Measurements from ENCODE around the gene WFDC2. TPM values are rescaled to one million over a fixed set of nuclear protein-coding genes. Genes with fewer than 3 reads are reported as not detected.

Gene WFDC2
- total RNA-seq, 1 donor from 2014 or later, result 25.0 TPM

DNA sequence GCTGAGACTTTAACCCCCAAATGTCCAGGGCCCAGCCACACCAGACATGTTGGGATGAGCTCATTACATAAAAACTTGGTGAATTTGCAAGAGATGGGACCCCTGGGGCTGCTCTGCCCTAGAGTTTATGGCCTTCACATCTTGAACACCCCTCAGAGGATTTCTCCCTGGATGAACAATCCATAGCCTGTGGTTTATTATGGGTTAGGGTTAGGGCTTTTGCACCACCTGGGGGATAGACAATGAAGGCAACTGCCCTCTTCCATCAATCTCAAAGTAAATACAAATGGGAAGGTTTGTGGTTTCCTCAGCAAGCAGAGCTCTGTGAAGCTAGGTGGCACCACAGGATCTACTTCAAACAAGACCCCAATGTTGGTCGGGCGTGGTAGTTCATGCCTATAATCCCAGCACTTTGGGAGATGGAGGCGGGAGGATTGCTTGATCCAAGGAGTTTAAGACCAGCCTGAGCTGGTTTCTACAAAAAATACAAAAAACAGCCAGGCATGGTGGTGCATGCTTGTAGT, 28.5 kb downstream of the WFDC2 start:
- DNase-seq (ENCODE audit: low read depth), result no peak

DNA sequence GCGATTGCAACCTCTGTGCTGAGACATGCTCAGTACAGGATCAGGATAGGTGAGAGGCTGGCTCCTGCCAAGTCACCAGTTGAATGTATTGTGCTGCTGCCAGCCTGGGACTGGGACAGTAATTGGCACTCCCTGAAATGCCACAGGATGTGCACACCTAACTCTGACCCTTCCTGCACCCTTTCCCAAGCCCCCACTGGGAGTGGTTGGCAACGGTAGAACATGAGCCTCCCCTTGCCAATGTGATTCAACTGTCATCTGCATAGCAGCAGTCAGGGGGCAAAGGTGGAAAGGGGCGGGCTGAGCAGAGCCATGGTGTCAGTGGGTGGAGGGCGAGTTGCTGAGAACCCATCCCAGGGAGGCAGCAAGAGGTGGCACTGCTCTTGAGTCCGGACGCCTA, 30.5 kb downstream of the WFDC2 start:
- DNase-seq (ENCODE audit: low read depth), result no peak

DNA sequence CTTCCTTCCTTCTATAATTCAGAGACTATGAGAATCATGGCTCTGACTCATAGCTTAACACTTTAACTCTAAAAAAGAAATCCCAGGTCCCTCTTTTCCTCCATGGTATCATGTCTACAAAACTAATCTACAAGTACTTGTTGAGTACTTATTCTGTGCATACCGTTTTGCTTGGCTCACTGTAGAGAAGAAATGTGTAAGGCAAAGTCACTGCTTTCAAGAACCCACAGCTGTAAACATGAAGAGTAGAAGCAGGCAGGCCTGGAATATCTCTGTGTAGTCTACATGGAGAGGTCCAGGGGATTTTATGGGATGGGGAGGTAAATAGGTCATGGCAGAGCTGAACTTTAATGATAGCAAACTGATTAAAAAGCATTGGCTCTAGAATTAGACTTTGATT, 32.0 kb downstream of the WFDC2 start:
- DNase-seq (ENCODE audit: low read depth), result no peak

DNA sequence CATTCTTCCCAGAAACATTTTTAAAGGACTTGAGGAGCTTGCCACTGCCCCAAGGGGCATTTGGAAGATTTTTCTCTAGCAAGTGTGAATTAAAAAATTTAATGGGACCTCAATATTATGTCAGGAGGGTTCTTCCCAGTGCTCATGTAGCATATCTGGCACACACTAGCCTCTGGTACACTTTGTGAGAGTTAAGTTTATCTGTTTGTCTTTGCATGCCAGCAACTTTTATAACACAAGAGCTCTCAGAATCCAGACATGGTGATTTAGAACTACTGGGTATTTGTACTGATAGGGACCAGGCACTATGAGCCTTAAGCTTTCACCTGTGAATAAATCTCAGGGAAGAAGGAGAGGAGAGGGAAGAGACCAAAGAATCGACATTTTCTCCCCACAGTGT, 33.0 kb downstream of the WFDC2 start:
- no peak for DNase-seq (ENCODE audit: low read depth)

DNA sequence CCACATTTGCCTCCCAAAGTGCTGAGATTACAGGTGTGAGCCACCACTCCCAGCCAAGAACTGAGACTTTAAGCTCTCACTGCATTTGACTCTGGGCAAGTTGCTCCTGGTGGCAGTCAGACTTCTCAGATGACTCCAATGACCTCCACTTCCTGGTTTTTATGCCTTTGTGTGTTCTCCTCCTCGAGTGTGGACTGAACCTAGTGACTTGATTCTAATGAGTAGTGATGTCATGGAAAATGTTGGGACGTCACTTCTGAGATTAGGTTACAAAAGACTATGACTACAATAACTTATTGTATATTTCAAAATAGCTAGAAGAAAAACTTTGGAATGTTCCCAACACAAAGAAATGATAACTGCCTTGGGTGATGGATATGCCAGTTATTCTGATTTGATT, 33.9 kb downstream of the WFDC2 start:
- DNase-seq (ENCODE audit: low read depth), result no peak

DNA sequence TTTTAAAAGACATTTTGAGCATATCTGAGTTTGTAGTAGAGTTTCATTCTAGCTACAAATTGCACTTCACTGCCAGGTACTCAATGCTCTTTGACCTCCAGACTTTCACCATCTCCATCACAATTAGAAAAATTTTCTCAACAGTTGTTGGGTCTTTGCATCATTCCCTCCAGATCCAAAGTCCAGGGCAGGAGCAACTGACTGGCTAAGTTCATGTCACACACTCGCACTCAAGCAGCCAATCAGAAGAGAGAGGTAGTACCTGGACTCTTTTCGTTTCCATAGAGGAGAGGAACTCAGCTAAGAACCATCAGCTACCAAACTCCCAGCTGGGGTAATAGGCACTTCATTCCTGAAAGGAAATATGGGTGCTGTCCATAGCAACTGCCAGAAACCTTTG, 36.8 kb downstream of the WFDC2 start:
- no peak for DNase-seq (ENCODE audit: low read depth)

DNA sequence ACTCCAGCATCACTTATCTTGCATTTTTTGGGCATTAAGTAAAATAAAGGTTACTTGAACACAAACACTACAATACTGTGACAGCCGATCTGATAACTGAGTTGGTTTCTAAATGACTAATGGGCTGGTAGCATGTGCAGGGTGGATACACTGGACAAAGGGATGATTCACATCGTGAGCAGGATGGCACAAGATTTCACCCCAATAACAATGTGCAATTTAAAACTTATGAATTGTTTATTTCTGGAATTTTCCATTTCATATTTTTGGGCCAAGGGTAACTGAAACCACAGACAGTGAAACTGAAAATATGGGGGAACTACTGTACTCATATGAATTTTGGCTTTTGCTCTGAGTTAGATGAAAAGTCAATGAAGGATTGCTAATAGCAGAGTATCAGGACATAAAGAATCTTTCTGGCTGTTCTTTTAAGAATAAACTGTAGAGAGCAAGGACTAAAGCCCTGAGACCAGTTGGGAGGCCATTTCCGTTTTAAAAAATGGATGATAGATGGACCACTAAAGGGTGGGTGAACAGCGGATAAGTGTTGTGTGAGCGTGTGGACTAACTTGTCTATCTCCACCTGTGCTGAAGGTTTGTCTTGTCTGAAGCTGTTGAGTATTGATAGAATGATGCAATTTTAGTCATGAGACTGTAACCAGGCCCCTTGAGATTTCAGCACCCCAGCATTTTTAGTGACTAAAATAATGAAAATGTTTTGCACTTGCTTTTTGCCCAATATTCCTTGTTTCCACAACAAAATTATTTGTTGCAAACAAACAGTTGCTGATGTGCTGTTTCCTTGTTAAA, 37.7 kb downstream of the WFDC2 start:
- DNase-seq (ENCODE audit: low read depth), result no peak

DNA sequence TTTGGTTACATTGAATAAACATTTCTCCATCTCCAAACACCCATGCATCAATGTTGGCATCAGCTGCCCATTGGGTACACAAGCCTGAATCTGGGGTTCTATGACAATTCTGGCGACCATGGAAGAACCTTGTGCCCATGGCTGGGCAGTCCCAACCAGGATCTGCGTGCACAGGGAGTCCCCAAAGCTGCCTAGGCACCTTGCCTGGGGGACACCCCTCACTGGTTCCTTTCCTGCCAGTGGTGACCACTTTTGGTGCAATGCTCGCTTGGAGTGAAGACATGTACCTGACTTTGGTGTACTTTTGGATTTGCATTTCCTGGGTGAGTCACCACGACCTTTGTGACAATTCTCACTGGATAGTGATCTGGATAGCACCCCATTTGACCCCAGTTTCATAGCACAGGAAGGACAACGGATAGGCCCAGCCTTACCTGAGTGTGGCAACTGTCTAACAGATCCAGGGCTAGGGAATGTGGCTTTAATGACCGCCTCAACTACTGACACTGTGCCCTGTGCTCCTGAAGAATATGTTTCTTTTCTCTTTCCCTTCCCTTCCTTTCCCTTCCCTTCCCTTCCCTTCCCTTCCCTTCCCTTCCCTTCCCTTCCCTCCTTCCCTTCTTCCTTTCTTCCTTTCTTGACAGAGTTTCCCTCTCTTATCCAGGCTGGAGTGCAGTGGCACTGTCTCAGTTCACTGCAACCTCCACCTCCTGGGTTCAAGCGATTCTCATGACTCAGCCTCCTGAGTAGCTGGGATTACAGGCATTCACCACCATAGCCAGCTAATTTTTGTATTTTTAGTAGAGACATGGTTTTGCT, 38.7 kb downstream of the WFDC2 start:
- no peak for DNase-seq (ENCODE audit: low read depth)

DNA sequence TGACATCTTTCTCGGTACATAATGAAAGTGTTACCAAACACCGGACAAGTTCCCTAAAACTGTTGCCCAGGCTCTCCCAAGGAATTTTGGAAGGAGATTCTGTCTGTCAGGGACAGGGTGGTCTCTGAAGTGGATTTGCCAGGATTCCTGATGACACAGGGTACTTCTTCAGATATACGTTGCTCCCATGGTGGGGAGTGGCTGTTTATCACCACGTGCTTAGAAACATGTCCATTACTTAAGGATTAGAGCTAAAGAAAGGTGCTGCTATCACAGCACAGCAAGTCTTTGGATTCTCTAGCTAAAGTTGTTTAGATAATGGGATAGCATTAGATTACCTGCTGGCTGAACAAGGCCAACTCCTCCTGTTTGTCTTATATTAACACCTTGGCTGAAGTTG, 39.5 kb downstream of the WFDC2 start:
- no peak for DNase-seq (ENCODE audit: low read depth)

DNA sequence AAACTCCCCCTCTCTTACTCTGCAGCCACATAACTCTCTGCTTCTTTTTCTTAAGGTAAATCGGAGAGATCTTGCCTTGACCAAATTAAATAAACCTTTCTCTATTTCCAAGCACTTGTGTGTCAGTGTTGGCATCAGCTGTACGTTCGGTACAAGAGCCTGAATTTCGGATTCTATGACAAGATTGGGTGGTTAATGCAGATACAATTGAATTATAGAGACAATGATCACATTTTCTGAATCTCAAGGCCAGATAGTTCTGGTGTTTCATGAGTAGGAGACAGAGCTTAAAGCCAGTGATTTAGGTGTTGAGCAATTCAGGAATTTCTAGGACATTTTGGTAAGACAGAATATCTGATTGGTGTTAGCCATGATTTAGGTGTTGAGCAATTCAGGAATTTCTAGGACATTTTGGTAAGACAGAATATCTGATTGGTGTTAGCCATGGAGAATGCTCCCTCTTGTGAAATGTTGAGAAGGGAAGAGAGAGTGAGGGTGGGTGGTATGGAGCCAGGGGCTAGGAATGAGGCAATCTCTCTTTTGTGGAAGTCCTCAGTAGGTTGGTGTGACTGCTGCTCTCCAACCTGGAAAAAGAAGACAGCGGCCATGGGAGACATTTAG, 40.8 kb downstream of the WFDC2 start:
- DNase-seq (ENCODE audit: low read depth), result peak; percentile 28

DNA sequence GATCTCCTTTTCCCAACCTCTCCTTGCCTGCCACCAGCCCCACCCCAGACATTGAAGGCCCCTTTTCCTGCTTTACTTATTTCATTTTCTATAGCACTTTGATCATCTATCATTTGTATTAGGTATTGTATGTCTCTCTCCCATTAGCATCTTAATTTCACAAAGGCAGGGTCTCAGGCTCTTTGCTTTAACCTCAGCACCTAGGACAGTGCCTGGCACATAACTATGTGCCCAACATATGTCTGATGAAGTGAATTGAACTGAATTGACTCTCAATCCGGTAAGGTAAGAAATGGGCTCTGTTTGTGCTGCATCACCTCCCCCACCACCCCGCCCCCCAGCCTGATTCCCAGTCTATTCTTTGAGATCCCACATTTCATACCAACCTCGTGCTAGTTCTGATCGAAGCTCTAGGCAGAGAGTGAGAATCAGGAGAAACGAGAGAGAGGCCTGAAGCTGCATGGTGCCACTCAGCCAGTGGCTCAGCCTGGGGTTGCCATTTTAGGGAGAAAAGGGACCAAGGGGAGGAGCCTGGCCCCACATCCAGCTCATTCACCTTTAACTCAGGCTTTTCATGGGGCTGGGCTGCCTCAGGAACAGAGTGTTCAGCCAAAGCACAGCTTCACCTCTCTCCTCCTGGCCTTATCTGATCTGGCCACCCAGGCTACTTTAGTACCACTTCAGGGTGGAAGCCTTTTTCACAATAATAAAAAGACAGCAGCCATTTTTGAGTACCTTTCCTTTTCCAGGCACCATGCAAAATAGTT, 45.8 kb downstream of the WFDC2 start, which contains the start of gene SPINT3:
Gene SPINT3, minus strand, starts transcription at position 476 of the 767 bp plus-strand sequence. Its CDS starts 14 bp downstream, at position 462.
- DNase-seq (ENCODE audit: low read depth), result no peak

DNA sequence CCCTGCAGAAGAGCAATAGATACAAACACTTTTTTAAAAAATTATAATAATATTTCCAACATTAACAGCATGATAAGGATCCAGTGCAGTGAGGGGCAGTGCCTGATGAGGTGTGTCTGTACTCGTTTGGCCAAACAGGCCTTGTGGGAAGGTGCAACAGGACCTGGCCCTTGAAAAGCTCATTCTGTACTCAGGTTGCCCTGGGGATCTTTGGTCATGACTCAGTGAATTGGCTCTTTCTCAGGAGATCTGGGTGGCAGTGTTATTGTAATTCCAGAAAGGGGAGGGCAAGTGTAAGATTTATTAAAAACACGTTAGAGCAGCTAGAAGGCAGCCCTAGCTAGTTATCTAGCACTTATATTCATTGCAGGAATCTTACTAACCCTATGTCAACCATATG, 48.7 kb downstream of the WFDC2 start:
- peak; percentile 85 for DNase-seq (ENCODE audit: low read depth)

DNA sequence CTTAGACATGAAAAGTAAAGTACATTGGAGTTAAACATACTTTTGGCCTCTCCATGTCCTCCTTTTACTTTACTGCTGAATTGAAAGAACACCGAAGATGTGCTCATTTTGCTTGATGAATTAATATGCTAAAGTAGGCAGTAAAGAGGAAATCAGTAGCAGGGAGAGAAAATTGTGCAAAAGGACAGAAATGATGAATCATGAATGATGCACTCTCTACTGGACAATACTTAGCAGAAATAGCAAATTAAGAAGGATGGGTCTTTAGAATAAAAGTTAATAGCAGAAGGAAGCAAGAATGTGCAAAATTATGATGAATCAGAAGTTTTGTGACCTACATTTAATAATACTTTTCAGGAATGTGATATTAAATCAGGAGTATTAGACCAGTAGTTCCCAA, 54.3 kb downstream of the WFDC2 start:
- no peak for DNase-seq (ENCODE audit: low read depth)

DNA sequence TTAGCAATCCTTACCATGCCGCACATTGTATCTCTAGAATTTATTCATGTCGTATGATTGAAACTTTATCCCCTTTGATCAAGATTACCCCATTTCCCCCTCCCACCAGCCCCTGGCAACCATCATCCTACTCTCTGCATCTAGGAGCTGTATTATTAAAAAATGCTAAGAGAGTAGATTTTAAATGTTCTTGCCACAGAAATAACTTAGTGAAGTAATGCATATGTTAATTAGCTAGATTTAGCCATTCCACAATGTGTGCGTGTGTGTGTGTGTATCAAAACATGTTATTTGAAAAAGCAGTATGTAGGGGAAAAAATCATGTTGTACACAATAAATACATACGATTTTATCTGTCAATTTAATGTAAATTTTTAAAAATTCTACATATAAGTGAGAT, 57.7 kb downstream of the WFDC2 start:
- DNase-seq (ENCODE audit: low read depth), result no peak

Other genes with a start within 250 kb of the WFDC2 start
- not detected in 2 replicates for gene SEMG2, start 248.4 kb upstream of the WFDC2 start, total RNA-seq
- 58.2 and 256 TPM in 2 replicates for gene SLPI, start 215.2 kb upstream of the WFDC2 start, total RNA-seq
- gene RBPJL, start 162.9 kb upstream of the WFDC2 start, total RNA-seq, result not detected in 2 replicates
- gene MATN4, start 161.5 kb upstream of the WFDC2 start, total RNA-seq, result not detected in 2 replicates
- gene SDC4, start 121.3 kb upstream of the WFDC2 start, total RNA-seq, result 500 and 534 TPM in 2 replicates
- gene SYS1, start 106.6 kb upstream of the WFDC2 start, total RNA-seq, result 23.6 and 41.0 TPM in 2 replicates
- gene TP53TG5, start 91.4 kb upstream of the WFDC2 start, total RNA-seq, result not detected in 2 replicates
- gene DBNDD2, start 61.5 kb upstream of the WFDC2 start, total RNA-seq, result 7.1 and 18.4 TPM in 2 replicates
- 16.3 and 32.9 TPM in 2 replicates for gene PIGT, start 53.6 kb upstream of the WFDC2 start, total RNA-seq
- gene SPINT3, start 45.9 kb downstream of the WFDC2 start, total RNA-seq, result not detected in 2 replicates
- gene WFDC6, start 69.7 kb downstream of the WFDC2 start, total RNA-seq, result not detected in 2 replicates
- not detected in 2 replicates for gene EPPIN, start 77.6 kb downstream of the WFDC2 start, total RNA-seq
- not detected in 2 replicates for gene WFDC8, start 109.5 kb downstream of the WFDC2 start, total RNA-seq
- not detected in 2 replicates for gene WFDC10A, start 160.0 kb downstream of the WFDC2 start, total RNA-seq
- not detected in 2 replicates for gene WFDC9, start 161.5 kb downstream of the WFDC2 start, total RNA-seq
- gene WFDC11, start 200.5 kb downstream of the WFDC2 start, total RNA-seq, result not detected in 2 replicates
- gene WFDC13, start 232.3 kb downstream of the WFDC2 start, total RNA-seq, result not detected in 2 replicates
- not detected in 2 replicates for gene WFDC10B, start 235.3 kb downstream of the WFDC2 start, total RNA-seq

Data from renal cortical epithelial cell (primary cell).